Right atrium auricular region (tissue), 2 donors: ENCODE data around the gene UBR3. TPM values are rescaled to one million over a fixed set of nuclear protein-coding genes. Genes with fewer than 3 reads are reported as not detected.

Experiments used
- DNase-seq: peaks from one replicate; pipeline ENCODE4 v3.0.0-alpha.2; 2019; ENCODE audit warnings: low spot score
- H3K27ac ChIP-seq, 2 donors: fragments of 200-600 bp; sonication (generic); 1 replicate in 1 of 2; 2 replicates in 1 of 2; pipeline ENCODE4 v1.5.1; 2016 to 2019
- H3K27me3 ChIP-seq, 2 donors: fragments of 200-600 bp; sonication (generic); one replicate each; pipeline versions ENCODE4 v1.5.1 to v1.6.0; 2017 to 2019
- H3K36me3 ChIP-seq: fragments of 200-600 bp; sonication (generic); one replicate; pipeline ENCODE4 v1.5.1; 2016
- H3K4me1 ChIP-seq, 2 donors: fragments of 200-600 bp; sonication (generic); one replicate each; pipeline versions ENCODE4 v1.5.1 to v1.6.0; 2017 to 2019
- H3K4me3 ChIP-seq, 2 donors: fragments of 200-600 bp; sonication (generic); 1 replicate in 1 of 2; 2 replicates in 1 of 2; pipeline ENCODE4 v1.5.1; 2017 to 2019; ENCODE audit warnings: mild to moderate bottlenecking in 1 of 2, moderate library complexity in 1 of 2
- H3K9me3 ChIP-seq, 2 donors: fragments of 200-600 bp; sonication (generic); one replicate each; pipeline ENCODE4 v1.5.1; 2019
- CTCF ChIP-seq, 2 donors: fragments of 200-600 bp; sonication (generic); IDR thresholded peaks; one replicate each; pipeline ENCODE4 v1.5.1; 2019; ENCODE audit warnings: antibody characterized with exemption in 2 of 2
- total RNA-seq, 2 donors: library from RNA; depleted of rRNA; stranded (reverse); fragments of >200 nt; gene quantifications; one replicate each; pipeline ENCODE4 v1.1.0, GENCODE V29; 2016

Gene UBR3
- total RNA-seq, 2 donors from 2014 or later = 56.5 to 93.6 TPM

- Histone ChIP-seq H3K9me3 (peaks cover 0 to 9% of the 10 kb centered on the region in 2 donors), H3K4me3 (no peak overlapping the region), H3K4me1 (no peaks in the 10 kb centered on the region), H3K27me3 (no peaks in the 10 kb centered on the region), H3K36me3 (peaks cover 15% of the 10 kb centered on the region), H3K27ac (no peak overlapping the region)
- no peak for TF ChIP-seq CTCF (IDR thresholded peaks at IDR 0.05)
- no peak for DNase-seq
These were observed 167.5 kb downstream of the UBR3 start for GRCh38 chr2:169994752-169995151.

GRCh38 chr2:169997140-169997887 is 170.1 kb downstream of the UBR3 start:
- Histone ChIP-seq H3K9me3 (peaks cover 0 to 6% of the 10 kb centered on the region in 2 donors), H3K4me1 (no peaks in the 10 kb centered on the region), H3K27me3 (no peaks in the 10 kb centered on the region), H3K27ac (no peak overlapping the region), H3K36me3 (peaks cover 26% of the 10 kb centered on the region), H3K4me3 (no peak overlapping the region)
- no peak for DNase-seq
- no peak for TF ChIP-seq CTCF (IDR thresholded peaks at IDR 0.05)

- no peak for DNase-seq
- Histone ChIP-seq H3K9me3 (peaks cover 0 to 6% of the 10 kb centered on the region in 2 donors), H3K27ac (no peak overlapping the region), H3K36me3 (peaks cover 41% of the 10 kb centered on the region), H3K4me1 (no peaks in the 10 kb centered on the region), H3K27me3 (no peaks in the 10 kb centered on the region), H3K4me3 (no peak overlapping the region)
- no peak for TF ChIP-seq CTCF (IDR thresholded peaks at IDR 0.05)
These were observed 171.8 kb downstream of the UBR3 start for GRCh38 chr2:169999054-169999453.

GRCh38 chr2:170002096-170002495 is 174.8 kb downstream of the UBR3 start:
- Histone ChIP-seq H3K4me3 (no peak overlapping the region), H3K27me3 (no peaks in the 10 kb centered on the region), H3K4me1 (no peaks in the 10 kb centered on the region), H3K9me3 (peaks cover 0 to 5% of the 10 kb centered on the region in 2 donors), H3K36me3 (peaks cover 35% of the 10 kb centered on the region), H3K27ac (no peak overlapping the region)
- no peak for DNase-seq
- no peak for TF ChIP-seq CTCF (IDR thresholded peaks at IDR 0.05)

- no peak for DNase-seq
- H3K27me3 ChIP-seq = no peaks in the 10 kb centered on the region
- H3K4me1 ChIP-seq = no peaks in the 10 kb centered on the region
- H3K9me3 ChIP-seq = no peaks in the 10 kb centered on the region
- no peak overlapping the region for H3K27ac ChIP-seq
- H3K4me3 ChIP-seq = no peak overlapping the region
- H3K36me3 ChIP-seq = peaks cover 39% of the 10 kb centered on the region
- TF ChIP-seq CTCF (IDR thresholded peaks at IDR 0.05) = no peak
These were observed 178.4 kb downstream of the UBR3 start for GRCh38 chr2:170005702-170006101.
